NB4 (cell line): Measurements from ENCODE around the gene CCDC171.
"Not testable (repeated sequence)": the region's sequence is repeated elsewhere in the genome, so short reads cannot be mapped to it uniquely, and the experiment has no call there.

Experiments used
- DNase-seq: peaks from one replicate; pipeline ENCODE4 v3.0.0; 2010; ENCODE audit warnings: low read depth
- H3K4me3 ChIP-seq: one replicate; pipeline ENCODE4 v1.5.1; 2011; ENCODE audit warnings: mild to moderate bottlenecking, low read depth, low read length, moderate library complexity
- MAX ChIP-seq: IDR thresholded peaks from 2 replicates; pipeline ENCODE4 v1.6.1; 2011; ENCODE audit warnings: low read depth, low read length
- MYC ChIP-seq: IDR thresholded peaks from 2 replicates; pipeline ENCODE4 v1.6.1; 2011; ENCODE audit warnings: low read depth, low read length
- POLR2A ChIP-seq: IDR thresholded peaks from 2 replicates; pipeline ENCODE4 v1.6.1; 2011; ENCODE audit warnings: mild to moderate bottlenecking; ENCODE audit not compliant: insufficient read length; ENCODE audit errors: extremely low read depth
- TF ChIP-seq, protein P1 (sequence below): IDR thresholded peaks from one replicate; pipeline ENCODE4 v1.5.1; 2012; ENCODE audit warnings: low read depth, low read length

The CCDC171 gene

DNA sequence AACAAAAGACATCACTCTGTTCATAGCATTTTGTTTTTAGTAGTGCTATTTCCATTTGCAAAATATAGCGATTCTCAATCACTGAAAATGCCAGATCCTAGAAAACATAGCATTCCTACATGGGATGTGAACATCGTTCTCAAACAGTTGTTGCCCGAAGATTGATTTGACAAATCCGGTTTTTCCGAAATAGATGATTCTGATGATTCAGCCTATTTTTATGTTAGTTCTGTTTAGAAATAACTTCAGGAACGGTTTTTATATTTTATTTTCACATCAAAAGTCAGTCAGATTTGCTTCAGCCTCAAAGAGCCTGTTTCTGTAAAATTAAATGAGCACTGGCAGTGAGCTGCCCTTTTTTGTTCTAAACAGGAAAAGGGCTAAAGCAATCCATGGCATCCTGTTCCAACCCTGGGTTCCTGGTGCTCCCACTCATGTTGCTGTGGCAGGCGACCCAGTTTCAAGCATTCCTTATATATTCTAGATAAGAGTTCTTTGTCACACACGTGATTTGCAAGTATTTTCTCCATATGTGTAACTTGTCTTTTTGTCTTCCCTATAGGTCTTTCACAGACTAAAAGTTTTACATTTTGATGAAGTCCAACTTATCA, 27.9 kb upstream of the CCDC171 start:
- no peak overlapping the region for H3K4me3 ChIP-seq
- no peak for TF ChIP-seq MAX
- no peak for TF ChIP-seq POLR2A
- TF ChIP-seq, protein P1, sequence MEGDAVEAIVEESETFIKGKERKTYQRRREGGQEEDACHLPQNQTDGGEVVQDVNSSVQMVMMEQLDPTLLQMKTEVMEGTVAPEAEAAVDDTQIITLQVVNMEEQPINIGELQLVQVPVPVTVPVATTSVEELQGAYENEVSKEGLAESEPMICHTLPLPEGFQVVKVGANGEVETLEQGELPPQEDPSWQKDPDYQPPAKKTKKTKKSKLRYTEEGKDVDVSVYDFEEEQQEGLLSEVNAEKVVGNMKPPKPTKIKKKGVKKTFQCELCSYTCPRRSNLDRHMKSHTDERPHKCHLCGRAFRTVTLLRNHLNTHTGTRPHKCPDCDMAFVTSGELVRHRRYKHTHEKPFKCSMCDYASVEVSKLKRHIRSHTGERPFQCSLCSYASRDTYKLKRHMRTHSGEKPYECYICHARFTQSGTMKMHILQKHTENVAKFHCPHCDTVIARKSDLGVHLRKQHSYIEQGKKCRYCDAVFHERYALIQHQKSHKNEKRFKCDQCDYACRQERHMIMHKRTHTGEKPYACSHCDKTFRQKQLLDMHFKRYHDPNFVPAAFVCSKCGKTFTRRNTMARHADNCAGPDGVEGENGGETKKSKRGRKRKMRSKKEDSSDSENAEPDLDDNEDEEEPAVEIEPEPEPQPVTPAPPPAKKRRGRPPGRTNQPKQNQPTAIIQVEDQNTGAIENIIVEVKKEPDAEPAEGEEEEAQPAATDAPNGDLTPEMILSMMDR, result no peak
- TF ChIP-seq MYC, result no peak
- DNase-seq, result no peak

DNA sequence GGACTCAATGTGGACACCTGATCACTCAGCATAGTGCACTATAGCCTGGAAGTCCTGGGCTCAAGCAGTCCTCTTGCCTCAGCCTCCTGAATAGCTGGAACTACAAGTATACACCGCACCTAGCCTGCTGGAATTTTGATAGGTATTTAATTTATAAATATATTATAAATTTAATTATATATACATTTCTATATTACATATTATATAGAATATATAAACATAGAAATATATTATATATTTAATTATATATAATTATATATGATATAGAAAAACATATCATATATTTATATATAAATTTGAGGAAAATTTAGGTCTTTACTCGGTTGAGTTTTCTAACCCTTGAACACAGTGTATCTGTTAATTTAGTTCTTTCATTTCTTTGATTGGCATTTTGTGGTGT, 26.9 kb upstream of the CCDC171 start:
- no peak overlapping the region for H3K4me3 ChIP-seq
- no peak for DNase-seq
- TF ChIP-seq, protein P1, result no peak
- TF ChIP-seq POLR2A (no peak), MAX (no peak), MYC (no peak)

- DNase-seq, H3K4me3 ChIP-seq: not testable (repeated sequence)
These were observed 25.8 kb upstream of the CCDC171 start for GRCh38 chr9:15527035-15527434.

- DNase-seq, result no peak
- no peak overlapping the region for H3K4me3 ChIP-seq
- peak; percentile 23; the same call in 1 of the 2 replicates for TF ChIP-seq MAX
- TF ChIP-seq, protein P1, result no peak
These were observed 23.1 kb upstream of the CCDC171 start for GRCh38 chr9:15529566-15530324.

DNA sequence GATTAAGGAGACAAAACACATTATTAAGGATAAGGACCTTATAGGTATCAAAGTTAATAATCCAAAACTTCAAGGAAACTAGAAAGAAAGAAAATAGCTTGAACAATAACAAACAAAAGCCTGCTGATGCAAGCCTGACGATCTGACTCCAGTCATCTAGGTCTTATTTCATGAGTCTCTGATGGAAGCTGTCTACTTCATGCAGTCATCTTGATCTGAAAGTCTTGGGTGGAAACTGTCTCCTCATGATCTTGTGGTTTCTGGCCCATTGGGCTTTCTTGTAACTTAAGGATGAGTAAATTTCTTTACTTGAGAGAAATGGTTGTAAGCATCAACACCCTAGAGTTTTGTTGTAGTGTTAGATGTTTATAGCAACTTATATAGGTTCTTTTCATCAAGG, 21.5 kb upstream of the CCDC171 start:
- H3K4me3 ChIP-seq, result no peak overlapping the region
- no peak for DNase-seq
- TF ChIP-seq, protein P1, result no peak
- TF ChIP-seq MYC (no peak), POLR2A (no peak), MAX (no peak)

GRCh38 chr9:15541872-15542271, 11.0 kb upstream of the CCDC171 start:
- TF ChIP-seq MYC (no peak), POLR2A (no peak), MAX (no peak)
- TF ChIP-seq, protein P1, result no peak
- no peak for DNase-seq
- no peak overlapping the region for H3K4me3 ChIP-seq
